GM12892 (cell line): ENCODE results near the gene UBE2L3.

ENCODE experiments used
- POLR2A ChIP-seq: IDR thresholded peaks from 2 replicates; pipeline ENCODE4 v1.6.1; 2011; ENCODE audit warnings: low read depth, low read length, control low read depth
- TAF1 ChIP-seq: IDR thresholded peaks from 2 replicates; pipeline ENCODE4 v1.6.1; 2011; ENCODE audit warnings: low read depth, mild to moderate bottlenecking, control low read depth, low read length, borderline replicate concordance

GRCh38 chr22:21569459-21570170 lies 2.1 kb downstream of the UBE2L3 start:
- TF ChIP-seq TAF1, result no peak
- TF ChIP-seq POLR2A, result no peak
